Activated CD8-positive, alpha-beta memory T cell treated with anti-CD3 and anti-CD28 coated beads, Interleukin-2, amount 10 ng/mL, durations not matched to agents 7 days and 5 days (primary cell): Measurements from ENCODE around the gene KRTAP5-10. TPM values are rescaled to one million over a fixed set of nuclear protein-coding genes. Genes with fewer than 3 reads are reported as not detected.
"Not testable (repeated sequence)": the region's sequence is repeated elsewhere in the genome, so short reads cannot be mapped to it uniquely, and the experiment has no call there.

Experiments used
- ATAC-seq: fragments of 150-1000 bp; cut with Tn5 transposase; one replicate; pipeline ENCODE4 v1.10.0; 2021; ENCODE audit warnings: moderate library complexity
- CTCF ChIA-PET: fragments of 350-600 bp; sonication (Branson Sonifier 250); formaldehyde crosslinking; loops from one replicate; lab custom pipeline; 2021; ENCODE audit warnings: antibody characterized with exemption; lab: Charles Lee
- DNase-seq: peaks from one replicate; pipeline ENCODE4 v3.0.0-alpha.2; 2020
- H3K27ac Mint-ChIP-seq: one replicate; pipeline ENCODE4 v1.8.0; 2021; ENCODE audit warnings: mild to moderate bottlenecking, mixed read lengths
- H3K27me3 Mint-ChIP-seq: one replicate; pipeline ENCODE4 v1.8.0; 2021; ENCODE audit warnings: mixed read lengths
- H3K36me3 Mint-ChIP-seq: one replicate; pipeline ENCODE4 v1.8.0; 2021; ENCODE audit warnings: mild to moderate bottlenecking, mixed read lengths
- H3K4me1 Mint-ChIP-seq: one replicate; pipeline ENCODE4 v1.8.0; 2021; ENCODE audit warnings: mixed read lengths
- H3K4me3 Mint-ChIP-seq: one replicate; pipeline ENCODE4 v1.8.0; 2021; ENCODE audit warnings: mild to moderate bottlenecking, moderate library complexity, mixed read lengths
- H3K9me3 Mint-ChIP-seq: one replicate; pipeline ENCODE4 v1.8.0; 2022; ENCODE audit warnings: low read depth, mixed read lengths
- total RNA-seq, 2 experiments: library from RNA; stranded (reverse); gene quantifications; one replicate each; pipeline ENCODE4 v1.2.3, GENCODE V29; 2021

Gene KRTAP5-10
- total RNA-seq, 2 experiments from 2014 or later: not detected

- H3K27ac Mint-ChIP-seq, H3K9me3 Mint-ChIP-seq, ATAC-seq, H3K4me3 Mint-ChIP-seq, H3K27me3 Mint-ChIP-seq, DNase-seq, H3K36me3 Mint-ChIP-seq, CTCF ChIA-PET, H3K4me1 Mint-ChIP-seq: not testable (repeated sequence)
Observed at GRCh38 chr11:71615003-71615402, 49.6 kb downstream of the KRTAP5-10 start.

Other genes starting within 250 kb of the KRTAP5-10 start
- 10 to 100 TPM; 54.7 to 90.5 TPM for gene DHCR7, start 117.2 kb upstream of the KRTAP5-10 start, total RNA-seq
- 100 to 1,000 TPM in 1 of 2 experiments, 10 to 100 TPM in 1; 97.7 to 134 TPM for gene NADSYN1, start 112.4 kb upstream of the KRTAP5-10 start, total RNA-seq
- gene KRTAP5-7, start 38.3 kb upstream of the KRTAP5-10 start, total RNA-seq: not detected
- not detected for gene KRTAP5-8, start 27.5 kb upstream of the KRTAP5-10 start, total RNA-seq
- not detected for gene KRTAP5-9, start 17.1 kb upstream of the KRTAP5-10 start, total RNA-seq
- not detected for gene KRTAP5-11, start 17.3 kb downstream of the KRTAP5-10 start, total RNA-seq